Panc1 (cell line): ENCODE data around the gene ATP5MC2. TPM values are rescaled to one million over a fixed set of nuclear protein-coding genes. Genes with fewer than 3 reads are reported as not detected.

Experiments
- ATAC-seq: fragments of 200-7000 bp; cut with Tn5 transposase; 2 replicates; pipeline ENCODE4 v1.9.1; 2020; ENCODE audit warnings: mild to moderate bottlenecking, moderate library complexity
- BruUV-seq: library from RNA; stranded (reverse); fragments of 400-500 nt; replicated peaks from 2 replicates; lab custom pipeline; 2021; lab: Mats Ljungman, UMichigan
- CTCF ChIA-PET: fragments of 300-600 bp; sonication (Branson Sonifier 250); formaldehyde crosslinking; loops from one replicate; lab custom pipeline; 2022; ENCODE audit warnings: antibody characterized with exemption; lab: Charles Lee
- POLR2A ChIA-PET: fragments of 300-600 bp; sonication (Branson Sonifier 250); formaldehyde crosslinking; loops from one replicate; lab custom pipeline; 2022; ENCODE audit warnings: antibody characterized with exemption; lab: Charles Lee
- DNase-seq: peaks from one replicate; pipeline ENCODE4 v3.0.0-alpha.2; 2010; ENCODE audit warnings: low read depth, low spot score
- H3K27ac ChIP-seq: 2 replicates; pipeline ENCODE4 v1.5.1; 2011; ENCODE audit warnings: mild to moderate bottlenecking, low read length, inconsistent platforms
- H3K27me3 ChIP-seq: fragments of 200-500 bp; sonication (Bioruptor generic); 2 replicates; pipeline ENCODE4 v1.6.0; 2014; ENCODE audit warnings: low read length, inconsistent platforms; ENCODE audit not compliant: control insufficient read depth, insufficient read depth
- H3K36me3 ChIP-seq: fragments of 200-500 bp; sonication (Bioruptor generic); 2 replicates; pipeline ENCODE4 v1.5.1; 2014; ENCODE audit warnings: inconsistent platforms, mild to moderate bottlenecking, low read length, moderate library complexity; ENCODE audit not compliant: control insufficient read depth, insufficient read depth
- H3K4me1 ChIP-seq: 2 replicates; pipeline ENCODE4 v1.5.1; 2011; ENCODE audit warnings: inconsistent platforms, mild to moderate bottlenecking, low read length, moderate library complexity; ENCODE audit not compliant: control insufficient read depth, insufficient read depth
- H3K4me3 ChIP-seq, 2 experiments: 2 replicates each; pipeline ENCODE4 v1.5.1; 2011 to 2012; ENCODE audit warnings: low read depth in 2 of 2, low read length in 2 of 2, mild to moderate bottlenecking in 2 of 2, inconsistent platforms in 1 of 2, moderate library complexity in 1 of 2
- H3K9me3 ChIP-seq: fragments of 200-500 bp; sonication (Bioruptor generic); 2 replicates; pipeline ENCODE4 v1.5.1; 2014; ENCODE audit warnings: low read depth, mild to moderate bottlenecking, inconsistent platforms, low read length, moderate library complexity; ENCODE audit not compliant: control insufficient read depth, insufficient read depth
- POLR2AphosphoS5 ChIP-seq: IDR thresholded peaks from 2 replicates; pipeline ENCODE4 v1.6.1; 2012; ENCODE audit warnings: mild to moderate bottlenecking, low read depth, low read length, moderate library complexity
- SIN3A ChIP-seq: IDR thresholded peaks from 2 replicates; pipeline ENCODE4 v1.6.1; 2012; ENCODE audit warnings: low read depth, mild to moderate bottlenecking, low read length, moderate library complexity, borderline replicate concordance; ENCODE audit not compliant: insufficient read depth
- in situ Hi-C: cut with HindIII; loops from 2 replicates; pipeline ENCODE4 v1.10.0; 2016; ENCODE audit warnings: low sequenced_read_pairs, low pct_unique_long_range_greater_than_20kb
- intact Hi-C: fragments of 100-400 bp; cut with micrococcal nuclease; formaldehyde crosslinking; loops from one replicate; pipeline ENCODE4 v1.10.0; 2022; ENCODE audit not compliant: unreplicated experiment
- total RNA-seq: library from RNA; stranded (reverse); gene quantifications from one replicate; pipeline ENCODE4 v1.2.1, GENCODE V29; 2021; ENCODE audit not compliant: unreplicated experiment
- TF ChIP-seq, protein P1 (sequence below), 2 experiments: IDR thresholded peaks; 2 replicates each; pipeline ENCODE4 v1.6.1; 2011 to 2012; ENCODE audit warnings: low read depth in 2 of 2, control low read depth in 1 of 2, low read length in 1 of 2, mild to moderate bottlenecking in 1 of 2, moderate library complexity in 1 of 2; ENCODE audit not compliant: insufficient read depth in 1 of 2
- TF ChIP-seq, protein P2 (sequence below): fragments of 450-650 bp; IDR thresholded peaks from 2 replicates; pipeline ENCODE4 v1.5.1; 2017; ENCODE audit warnings: mild to moderate bottlenecking

The ATP5MC2 gene
- total RNA-seq, 1 experiment from 2014 or later, result 290 TPM

DNA sequence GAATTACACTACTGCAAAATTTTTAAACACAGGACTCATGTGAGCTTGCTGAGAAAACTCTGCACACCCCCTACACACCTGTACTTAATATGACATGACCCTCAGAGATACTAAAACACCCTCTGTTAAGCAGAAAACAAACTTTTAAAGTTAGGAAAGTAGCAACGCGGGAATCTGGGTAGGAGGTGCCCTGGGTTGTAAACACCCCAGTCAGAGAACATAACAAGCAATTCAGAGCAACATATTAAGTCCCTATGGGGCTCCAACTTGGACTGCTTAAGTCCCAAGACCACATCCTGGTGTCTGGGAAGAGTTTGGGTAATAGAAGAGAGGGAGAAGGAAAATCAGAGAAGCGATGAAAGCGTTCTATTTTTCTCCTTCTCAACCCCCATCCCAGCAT, 50.9 kb downstream of the ATP5MC2 start:
- POLR2A ChIA-PET, result interaction anchor here (0.6 kb wide), 1 partner anchor 11 kb away, joined by 3 read pairs; no protein-coding TSS in a partner anchor

DNA sequence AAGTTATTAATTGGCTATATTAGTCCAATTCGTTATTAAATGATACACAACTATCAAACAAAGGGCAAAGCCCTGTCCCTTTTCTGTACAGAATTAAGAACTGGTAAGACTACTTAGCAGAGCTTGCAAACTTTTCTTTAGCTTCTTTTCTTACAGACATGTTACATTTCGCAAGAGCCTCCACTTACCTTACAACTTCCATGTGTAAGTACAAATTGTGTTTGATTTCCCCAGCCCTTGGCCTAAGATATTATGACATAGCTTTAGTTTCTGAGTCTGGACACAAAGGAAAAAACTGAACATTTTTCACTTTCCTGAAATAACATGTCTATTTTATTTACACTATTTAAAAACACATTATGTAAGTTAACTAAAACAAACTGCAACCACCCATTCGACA, 51.4 kb downstream of the ATP5MC2 start:
- CTCF ChIA-PET, result interaction anchor here (1.3 kb wide), 1 partner anchor 81 kb away, joined by 3 read pairs; no protein-coding TSS in a partner anchor
- H3K27ac ChIP-seq, result peak overlapping the region; percentile 99
- peak overlapping the region; percentile 78 to 96 for H3K4me3 ChIP-seq

More for the DNA sequence above, 50.9 kb downstream of the ATP5MC2 start:
- no peaks in the 10 kb centered on the region for H3K9me3 ChIP-seq
- H3K27me3 ChIP-seq, result no peaks in the 10 kb centered on the region
- DNase-seq (no peak), ATAC-seq (no peak)
- peaks cover 28% of the 10 kb centered on the region for H3K4me1 ChIP-seq
- intact Hi-C loops (no loop called here), in situ Hi-C loops (no loop called here)
- peaks cover 2% of the 10 kb centered on the region; the same call in 1 of the 2 replicates for H3K36me3 ChIP-seq
- H3K27ac ChIP-seq, result peak overlapping the region; percentile 99
- TF ChIP-seq, protein P1, sequence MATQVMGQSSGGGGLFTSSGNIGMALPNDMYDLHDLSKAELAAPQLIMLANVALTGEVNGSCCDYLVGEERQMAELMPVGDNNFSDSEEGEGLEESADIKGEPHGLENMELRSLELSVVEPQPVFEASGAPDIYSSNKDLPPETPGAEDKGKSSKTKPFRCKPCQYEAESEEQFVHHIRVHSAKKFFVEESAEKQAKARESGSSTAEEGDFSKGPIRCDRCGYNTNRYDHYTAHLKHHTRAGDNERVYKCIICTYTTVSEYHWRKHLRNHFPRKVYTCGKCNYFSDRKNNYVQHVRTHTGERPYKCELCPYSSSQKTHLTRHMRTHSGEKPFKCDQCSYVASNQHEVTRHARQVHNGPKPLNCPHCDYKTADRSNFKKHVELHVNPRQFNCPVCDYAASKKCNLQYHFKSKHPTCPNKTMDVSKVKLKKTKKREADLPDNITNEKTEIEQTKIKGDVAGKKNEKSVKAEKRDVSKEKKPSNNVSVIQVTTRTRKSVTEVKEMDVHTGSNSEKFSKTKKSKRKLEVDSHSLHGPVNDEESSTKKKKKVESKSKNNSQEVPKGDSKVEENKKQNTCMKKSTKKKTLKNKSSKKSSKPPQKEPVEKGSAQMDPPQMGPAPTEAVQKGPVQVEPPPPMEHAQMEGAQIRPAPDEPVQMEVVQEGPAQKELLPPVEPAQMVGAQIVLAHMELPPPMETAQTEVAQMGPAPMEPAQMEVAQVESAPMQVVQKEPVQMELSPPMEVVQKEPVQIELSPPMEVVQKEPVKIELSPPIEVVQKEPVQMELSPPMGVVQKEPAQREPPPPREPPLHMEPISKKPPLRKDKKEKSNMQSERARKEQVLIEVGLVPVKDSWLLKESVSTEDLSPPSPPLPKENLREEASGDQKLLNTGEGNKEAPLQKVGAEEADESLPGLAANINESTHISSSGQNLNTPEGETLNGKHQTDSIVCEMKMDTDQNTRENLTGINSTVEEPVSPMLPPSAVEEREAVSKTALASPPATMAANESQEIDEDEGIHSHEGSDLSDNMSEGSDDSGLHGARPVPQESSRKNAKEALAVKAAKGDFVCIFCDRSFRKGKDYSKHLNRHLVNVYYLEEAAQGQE (IDR thresholded peaks at IDR 0.05; ENCODE audit: insufficient read depth in 1 of 2, low read depth in 2 of 2, low read length in 1 of 2), result no peak
- 0 out of 2 replicates have a peak, but pooled peaks have one; percentile 38 for TF ChIP-seq SIN3A
- peak overlapping the region; percentile 78 to 96 for H3K4me3 ChIP-seq
- CTCF ChIA-PET, result no interaction called here
- no TSS peak for BruUV-seq

More for the DNA sequence above, 51.4 kb downstream of the ATP5MC2 start:
- DNase-seq (no peak), ATAC-seq (no peak)
- BruUV-seq, result no TSS peak
- H3K27me3 ChIP-seq, result no peaks in the 10 kb centered on the region
- POLR2A ChIA-PET, result interaction anchor here (0.6 to 0.9 kb wide), 2 partner anchors 11 to 16 kb away, joined by 3 to 5 read pairs; no protein-coding TSS in a partner anchor
- TF ChIP-seq SIN3A (no peak), POLR2AphosphoS5 (no peak)
- TF ChIP-seq, protein P1 (IDR thresholded peaks at IDR 0.05; ENCODE audit: insufficient read depth in 1 of 2, low read depth in 2 of 2, low read length in 1 of 2), result 0 out of 4 replicates have a peak, but pooled peaks of 1 of the 2 experiments have one; percentile 6
- TF ChIP-seq, protein P2, sequence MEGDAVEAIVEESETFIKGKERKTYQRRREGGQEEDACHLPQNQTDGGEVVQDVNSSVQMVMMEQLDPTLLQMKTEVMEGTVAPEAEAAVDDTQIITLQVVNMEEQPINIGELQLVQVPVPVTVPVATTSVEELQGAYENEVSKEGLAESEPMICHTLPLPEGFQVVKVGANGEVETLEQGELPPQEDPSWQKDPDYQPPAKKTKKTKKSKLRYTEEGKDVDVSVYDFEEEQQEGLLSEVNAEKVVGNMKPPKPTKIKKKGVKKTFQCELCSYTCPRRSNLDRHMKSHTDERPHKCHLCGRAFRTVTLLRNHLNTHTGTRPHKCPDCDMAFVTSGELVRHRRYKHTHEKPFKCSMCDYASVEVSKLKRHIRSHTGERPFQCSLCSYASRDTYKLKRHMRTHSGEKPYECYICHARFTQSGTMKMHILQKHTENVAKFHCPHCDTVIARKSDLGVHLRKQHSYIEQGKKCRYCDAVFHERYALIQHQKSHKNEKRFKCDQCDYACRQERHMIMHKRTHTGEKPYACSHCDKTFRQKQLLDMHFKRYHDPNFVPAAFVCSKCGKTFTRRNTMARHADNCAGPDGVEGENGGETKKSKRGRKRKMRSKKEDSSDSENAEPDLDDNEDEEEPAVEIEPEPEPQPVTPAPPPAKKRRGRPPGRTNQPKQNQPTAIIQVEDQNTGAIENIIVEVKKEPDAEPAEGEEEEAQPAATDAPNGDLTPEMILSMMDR, result no peak
- intact Hi-C loops (no loop called here), in situ Hi-C loops (no loop called here)
- H3K4me1 ChIP-seq, result peaks cover 28% of the 10 kb centered on the region
- H3K9me3 ChIP-seq, result no peaks in the 10 kb centered on the region
- peaks cover 2% of the 10 kb centered on the region; the same call in 1 of the 2 replicates for H3K36me3 ChIP-seq
